OCI-LY3 (cell line): ENCODE measurements around the gene SPSB1.

Source experiments
- EZH2phosphoT487 ChIP-seq: fragments of 200-600 bp; shearing (Covaris generic); IDR thresholded peaks from 2 replicates; pipeline ENCODE4 v1.6.1; 2018; ENCODE audit warnings: antibody characterized with exemption, mixed run types, low read depth
- TF ChIP-seq, protein P1 (sequence below): fragments of 200-600, 300-600 bp; sonication (generic); IDR thresholded peaks from 2 replicates; pipeline ENCODE4 v1.5.1; 2014; ENCODE audit warnings: antibody characterized with exemption, low read length, low read depth

DNA sequence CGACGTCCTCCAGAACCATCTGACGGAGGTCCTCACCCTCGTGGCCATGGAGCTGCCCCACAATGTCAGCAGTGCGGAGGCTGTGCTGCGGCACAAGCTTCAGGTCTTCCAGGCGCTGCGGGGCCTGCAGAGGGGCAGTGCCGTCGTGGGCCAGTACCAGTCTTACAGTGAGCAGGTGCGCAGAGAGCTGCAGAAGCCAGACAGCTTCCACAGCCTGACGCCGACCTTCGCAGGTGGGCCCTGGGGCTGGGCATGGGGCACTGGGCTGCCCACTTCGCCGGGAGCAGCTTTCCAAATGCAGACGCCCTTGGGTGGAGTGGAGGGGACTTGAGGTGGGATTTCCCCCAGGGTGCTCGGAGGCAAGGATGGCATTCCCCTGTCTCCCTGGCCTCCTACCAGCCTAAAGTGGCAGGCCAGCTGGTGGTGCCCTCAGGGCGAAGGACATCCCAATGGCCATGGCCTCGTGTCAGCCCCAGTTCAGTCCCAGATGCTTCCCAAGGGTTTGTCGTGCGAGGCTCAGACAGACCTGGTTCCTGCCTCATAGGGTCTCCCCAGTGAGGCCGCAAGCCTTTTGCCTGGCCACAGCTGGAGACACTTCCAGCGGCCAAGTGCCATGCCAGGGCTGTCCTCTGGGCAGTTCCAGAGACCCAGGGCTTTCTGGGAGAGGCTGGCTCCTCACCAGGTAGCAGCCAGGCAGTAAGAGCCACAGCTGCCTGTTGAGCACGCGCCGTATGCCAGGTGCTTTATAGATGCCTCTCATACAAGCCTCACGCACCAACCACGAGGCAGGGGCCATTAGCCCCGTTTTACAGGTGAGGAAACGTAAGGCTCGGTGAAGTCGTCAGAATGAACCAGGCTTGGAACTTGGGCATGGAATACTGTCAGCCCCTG is 30.4 kb upstream of the SPSB1 start:
- TF ChIP-seq, protein P1, sequence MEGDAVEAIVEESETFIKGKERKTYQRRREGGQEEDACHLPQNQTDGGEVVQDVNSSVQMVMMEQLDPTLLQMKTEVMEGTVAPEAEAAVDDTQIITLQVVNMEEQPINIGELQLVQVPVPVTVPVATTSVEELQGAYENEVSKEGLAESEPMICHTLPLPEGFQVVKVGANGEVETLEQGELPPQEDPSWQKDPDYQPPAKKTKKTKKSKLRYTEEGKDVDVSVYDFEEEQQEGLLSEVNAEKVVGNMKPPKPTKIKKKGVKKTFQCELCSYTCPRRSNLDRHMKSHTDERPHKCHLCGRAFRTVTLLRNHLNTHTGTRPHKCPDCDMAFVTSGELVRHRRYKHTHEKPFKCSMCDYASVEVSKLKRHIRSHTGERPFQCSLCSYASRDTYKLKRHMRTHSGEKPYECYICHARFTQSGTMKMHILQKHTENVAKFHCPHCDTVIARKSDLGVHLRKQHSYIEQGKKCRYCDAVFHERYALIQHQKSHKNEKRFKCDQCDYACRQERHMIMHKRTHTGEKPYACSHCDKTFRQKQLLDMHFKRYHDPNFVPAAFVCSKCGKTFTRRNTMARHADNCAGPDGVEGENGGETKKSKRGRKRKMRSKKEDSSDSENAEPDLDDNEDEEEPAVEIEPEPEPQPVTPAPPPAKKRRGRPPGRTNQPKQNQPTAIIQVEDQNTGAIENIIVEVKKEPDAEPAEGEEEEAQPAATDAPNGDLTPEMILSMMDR = no peak
- TF ChIP-seq EZH2phosphoT487 = no peak
